ENCODE results near the gene EZH1. TPM values are rescaled to one million over a fixed set of nuclear protein-coding genes. Genes with fewer than 3 reads are reported as not detected.

Gene EZH1
- polyA plus RNA-seq, 1 experiment: 26.3 TPM

DNA sequence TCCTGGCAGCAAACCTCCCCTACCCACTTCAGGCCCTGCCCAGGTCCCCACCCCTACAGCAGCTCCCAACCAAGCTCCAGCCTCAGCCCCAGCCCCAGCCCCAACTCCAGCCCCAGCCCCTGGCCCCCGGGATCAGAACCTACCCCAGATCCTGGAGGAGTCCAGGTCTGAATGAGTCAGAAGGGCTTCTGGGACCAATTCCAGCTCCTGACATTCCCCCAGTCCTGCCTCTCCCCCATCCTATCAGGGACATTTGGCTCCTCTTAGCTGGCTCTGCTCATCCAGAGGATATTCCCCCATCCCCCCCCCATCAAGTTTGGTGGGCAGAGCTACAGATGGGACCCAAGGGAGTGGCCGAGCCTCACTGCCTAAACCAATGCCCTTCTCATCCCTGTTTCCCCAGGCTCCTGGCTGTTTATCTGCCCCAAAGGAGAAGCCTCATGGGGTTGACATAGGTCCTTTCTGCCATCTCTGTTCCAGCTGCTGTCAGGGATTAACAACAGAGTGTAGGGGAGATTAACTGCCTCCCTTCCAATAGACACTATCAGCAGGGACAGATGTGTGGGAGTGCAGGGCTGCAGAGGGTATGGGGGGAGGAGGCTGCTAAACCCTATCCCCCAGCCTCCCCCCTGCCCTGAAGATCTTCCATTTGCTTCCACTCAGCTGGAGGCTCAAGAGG is 46.0 kb downstream of the EZH1 start:
- H3K27me3 ChIP-seq (ENCODE audit: control insufficient read depth, insufficient read depth, low read length): no peaks in the 10 kb centered on the region
- no peaks in the 10 kb centered on the region for H3K9me3 ChIP-seq (ENCODE audit: control insufficient read depth, insufficient read depth, low read length)
- ChIA-PET CTCF (interaction anchor here (0.6 to 1.0 kb wide), 5 partner anchors 65 to 1780 kb away, joined by 3 to 7 read pairs (median 3); no protein-coding TSS in a partner anchor), POLR2A (interaction anchor here (0.6 to 1.6 kb wide), 4 partner anchors 8 to 125 kb away, joined by 3 to 6 read pairs (median 4); partner anchors contain the start of gene BECN1)
- TF ChIP-seq, protein P1, sequence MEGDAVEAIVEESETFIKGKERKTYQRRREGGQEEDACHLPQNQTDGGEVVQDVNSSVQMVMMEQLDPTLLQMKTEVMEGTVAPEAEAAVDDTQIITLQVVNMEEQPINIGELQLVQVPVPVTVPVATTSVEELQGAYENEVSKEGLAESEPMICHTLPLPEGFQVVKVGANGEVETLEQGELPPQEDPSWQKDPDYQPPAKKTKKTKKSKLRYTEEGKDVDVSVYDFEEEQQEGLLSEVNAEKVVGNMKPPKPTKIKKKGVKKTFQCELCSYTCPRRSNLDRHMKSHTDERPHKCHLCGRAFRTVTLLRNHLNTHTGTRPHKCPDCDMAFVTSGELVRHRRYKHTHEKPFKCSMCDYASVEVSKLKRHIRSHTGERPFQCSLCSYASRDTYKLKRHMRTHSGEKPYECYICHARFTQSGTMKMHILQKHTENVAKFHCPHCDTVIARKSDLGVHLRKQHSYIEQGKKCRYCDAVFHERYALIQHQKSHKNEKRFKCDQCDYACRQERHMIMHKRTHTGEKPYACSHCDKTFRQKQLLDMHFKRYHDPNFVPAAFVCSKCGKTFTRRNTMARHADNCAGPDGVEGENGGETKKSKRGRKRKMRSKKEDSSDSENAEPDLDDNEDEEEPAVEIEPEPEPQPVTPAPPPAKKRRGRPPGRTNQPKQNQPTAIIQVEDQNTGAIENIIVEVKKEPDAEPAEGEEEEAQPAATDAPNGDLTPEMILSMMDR (IDR thresholded peaks at IDR 0.05; ENCODE audit: low read depth, low read length): no peak
- no peak for DNase-seq (ENCODE audit: low read depth, low spot score)
- no peak overlapping the region for H3K4me3 ChIP-seq (ENCODE audit: low read depth, low read length)
- H3K27ac ChIP-seq (ENCODE audit: low read depth, low read length): no peak overlapping the region

DNA sequence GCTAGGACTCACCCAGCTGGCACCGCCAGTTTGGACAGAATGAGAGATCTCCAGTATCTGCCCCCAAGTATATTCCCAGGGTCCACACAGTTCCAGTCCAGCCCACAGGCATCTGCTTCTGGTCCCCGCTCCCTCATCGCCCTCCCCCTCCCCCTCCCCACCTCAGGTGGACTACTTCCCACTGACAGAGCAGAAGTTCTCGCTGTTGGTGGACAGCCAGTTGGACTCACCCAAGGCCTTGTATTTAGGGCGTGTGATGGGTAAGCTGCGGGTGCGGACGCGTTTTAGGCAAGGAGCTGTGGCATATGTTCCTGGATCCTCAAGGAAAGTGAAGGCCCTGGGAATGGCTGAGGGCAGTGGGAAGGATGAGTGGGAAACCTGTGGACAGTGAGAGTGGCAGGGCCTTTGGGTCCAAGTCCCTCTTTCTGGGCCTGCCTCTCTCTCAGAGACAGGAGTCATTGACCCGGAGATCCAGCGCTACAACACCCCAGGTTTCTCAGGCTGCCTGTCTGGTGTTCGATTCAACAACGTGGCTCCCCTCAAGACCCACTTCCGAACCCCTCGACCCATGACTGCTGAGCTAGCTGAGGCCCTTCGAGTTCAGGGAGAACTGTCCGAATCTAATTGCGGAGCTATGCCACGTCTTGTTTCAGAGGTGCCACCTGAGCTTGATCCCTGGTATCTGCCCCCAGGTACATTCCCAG is 47.6 kb downstream of the EZH1 start:
- TF ChIP-seq, protein P1 (IDR thresholded peaks at IDR 0.05; ENCODE audit: low read depth, low read length): no peak

DNA sequence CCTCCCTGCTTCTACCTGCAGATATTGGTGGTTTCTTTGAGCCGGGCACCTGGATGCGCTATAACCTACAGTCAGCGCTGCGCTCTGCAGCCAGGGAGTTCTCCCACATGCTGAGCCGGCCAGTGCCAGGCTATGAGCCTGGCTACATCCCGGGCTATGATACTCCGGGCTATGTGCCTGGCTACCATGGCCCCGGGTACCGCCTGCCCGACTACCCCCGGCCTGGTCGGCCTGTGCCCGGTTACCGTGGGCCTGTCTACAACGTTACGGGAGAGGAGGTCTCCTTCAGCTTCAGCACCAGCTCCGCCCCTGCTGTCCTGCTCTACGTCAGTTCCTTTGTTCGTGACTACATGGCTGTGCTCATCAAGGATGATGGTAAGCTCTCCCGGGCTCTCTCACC is 49.3 kb downstream of the EZH1 start:
- no peak overlapping the region for H3K27ac ChIP-seq (ENCODE audit: low read depth, low read length)
- DNase-seq (ENCODE audit: low read depth, low spot score): no peak
- ChIA-PET POLR2A (no interaction called here), CTCF (interaction anchor here (1.1 to 1.5 kb wide), 2 partner anchors 19 to 68 kb away, joined by 3 to 4 read pairs; partner anchors contain the start of gene PLEKHH3)
- H3K27me3 ChIP-seq (ENCODE audit: control insufficient read depth, insufficient read depth, low read length): no peaks in the 10 kb centered on the region
- H3K9me3 ChIP-seq (ENCODE audit: control insufficient read depth, insufficient read depth, low read length): no peaks in the 10 kb centered on the region
- TF ChIP-seq, protein P1 (IDR thresholded peaks at IDR 0.05; ENCODE audit: low read depth, low read length): no peak
- H3K4me3 ChIP-seq (ENCODE audit: low read depth, low read length): no peak overlapping the region

More for the DNA sequence above, 47.6 kb downstream of the EZH1 start:
- CTCF ChIA-PET: no interaction called here
- Histone ChIP-seq H3K27ac (ENCODE audit: low read depth, low read length) (peak overlapping the region; percentile 21), H3K9me3 (ENCODE audit: control insufficient read depth, insufficient read depth, low read length) (no peaks in the 10 kb centered on the region), H3K27me3 (ENCODE audit: control insufficient read depth, insufficient read depth, low read length) (no peaks in the 10 kb centered on the region), H3K4me3 (ENCODE audit: low read depth, low read length) (no peak overlapping the region)
- no peak for DNase-seq (ENCODE audit: low read depth, low spot score)
- POLR2A ChIA-PET: no interaction called here

DNA sequence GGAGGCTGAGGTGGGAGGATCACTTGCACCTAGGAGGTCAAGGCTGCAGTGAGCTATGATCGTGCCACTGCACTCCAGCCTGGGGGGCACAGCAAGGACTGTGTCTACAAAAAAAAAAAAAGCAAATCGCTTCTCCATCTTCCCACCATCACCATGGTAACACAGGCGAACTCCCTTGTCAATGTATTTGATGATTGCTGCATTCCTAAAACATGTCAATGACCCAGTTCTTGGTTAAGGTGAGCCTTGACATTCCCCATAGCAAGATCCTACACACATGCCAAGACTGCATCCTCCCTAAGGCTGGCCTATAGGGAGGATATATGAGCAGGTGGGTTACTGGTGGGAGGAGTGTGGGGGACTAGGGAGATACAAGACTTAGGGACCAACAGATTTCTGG is 50.3 kb downstream of the EZH1 start:
- ChIA-PET POLR2A (no interaction called here), CTCF (interaction anchor here (0.5 to 1.5 kb wide), 2 partner anchors 18 to 107 kb away, joined by 3 read pairs; partner anchors contain the start of gene PLEKHH3)
- H3K4me3 ChIP-seq (ENCODE audit: low read depth, low read length): no peak overlapping the region

More for the DNA sequence above, 50.3 kb downstream of the EZH1 start:
- TF ChIP-seq, protein P1 (IDR thresholded peaks at IDR 0.05; ENCODE audit: low read depth, low read length): no peak
- Histone ChIP-seq H3K27me3 (ENCODE audit: control insufficient read depth, insufficient read depth, low read length) (no peaks in the 10 kb centered on the region), H3K27ac (ENCODE audit: low read depth, low read length) (no peak overlapping the region), H3K9me3 (ENCODE audit: control insufficient read depth, insufficient read depth, low read length) (no peaks in the 10 kb centered on the region)
- DNase-seq (ENCODE audit: low read depth, low spot score): no peak

Measured in AG04450 (cell line).